ENCODE results near the gene LCN12.
A peak's percentile ranks its signal among the peaks of the same experiment; 100 is the strongest.

LCN12 gene

GRCh38 chr9:136974817-136975535, 22.9 kb downstream of the LCN12 start:
- DNase-seq, result no peak

GRCh38 chr9:136975644-136976043, 23.6 kb downstream of the LCN12 start:
- DNase-seq, result no peak

- DNase-seq, result no peak
Observed at GRCh38 chr9:136977223-136977622, 25.1 kb downstream of the LCN12 start, which contains the start of gene PTGDS. TSS of gene PTGDS (plus strand) at chr9:136977504. CDS start at chr9:136977579, 75 bp downstream.

GRCh38 chr9:136977649-136978072, 25.6 kb downstream of the LCN12 start:
- DNase-seq, result no peak

GRCh38 chr9:136978073-136978864, 26.2 kb downstream of the LCN12 start:
- DNase-seq, result peak; percentile 50

- no peak for DNase-seq
Observed at GRCh38 chr9:136978865-136979544, 26.9 kb downstream of the LCN12 start.

- no peak for DNase-seq
Observed at GRCh38 chr9:136979769-136980587, 27.9 kb downstream of the LCN12 start.

- DNase-seq, result no peak
Observed at GRCh38 chr9:136980669-136981478, 28.8 kb downstream of the LCN12 start.

- DNase-seq, result no peak
Observed at GRCh38 chr9:136981588-136982231, 29.6 kb downstream of the LCN12 start.

- DNase-seq, result no peak
Observed at GRCh38 chr9:136982232-136983051, 30.4 kb downstream of the LCN12 start, which contains the start of gene LCNL1. TSS of gene LCNL1 (plus strand) at chr9:136982993. CDS start at chr9:136983587, 594 bp downstream.

- DNase-seq, result no peak
Observed at GRCh38 chr9:136983167-136983566, 31.1 kb downstream of the LCN12 start.

- no peak for DNase-seq
Observed at GRCh38 chr9:136983656-136984314, 31.7 kb downstream of the LCN12 start.

- DNase-seq, result no peak
Observed at GRCh38 chr9:136984464-136985026, 32.5 kb downstream of the LCN12 start.

- DNase-seq, result no peak
Observed at GRCh38 chr9:136985027-136985602, 33.0 kb downstream of the LCN12 start.

GRCh38 chr9:136985853-136986252, 33.8 kb downstream of the LCN12 start:
- no peak for DNase-seq

GRCh38 chr9:136988872-136989271, 36.8 kb downstream of the LCN12 start:
- DNase-seq, result no peak

GRCh38 chr9:136990242-136990911, 38.3 kb downstream of the LCN12 start:
- no peak for DNase-seq

Data from NCI-H2171 treated with DMSO at 0.1 percent for 48 hours (cell line).